Tibial artery (tissue), 4 donors: Measurements from ENCODE around the gene LIPF.

Source experiments
- DNase-seq, 2 donors: peaks; one replicate each; pipeline ENCODE4 v3.0.0-alpha.2; 2019
- H3K27ac ChIP-seq, 2 donors: fragments of 200-600 bp; sonication (generic) in 1 of 2; 1 replicate in 1 of 2; 2 replicates in 1 of 2; pipeline ENCODE4 v1.5.1; 2018 to 2019; ENCODE audit warnings: mild to moderate bottlenecking in 1 of 2
- H3K27me3 ChIP-seq, 2 donors: fragments of 200-600 bp; sonication (generic) in 1 of 2; one replicate each; pipeline versions ENCODE4 v1.5.1 to v1.6.0; 2016 to 2019
- H3K36me3 ChIP-seq, 3 donors: fragments of 200-600 bp; sonication (generic) in 2 of 3; one replicate each; pipeline ENCODE4 v1.5.1; 2016 to 2019; ENCODE audit warnings: mild to moderate bottlenecking in 2 of 3
- H3K4me1 ChIP-seq, 4 donors: fragments of 200-600 bp; sonication (generic) in 2 of 4; 1 replicate in 3 of 4; 2 replicates in 1 of 4; pipeline ENCODE4 v1.5.1; 2016 to 2019
- H3K4me3 ChIP-seq, 2 donors: fragments of 200-600 bp; sonication (generic) in 1 of 2; 1 replicate in 1 of 2; 2 replicates in 1 of 2; pipeline ENCODE4 v1.5.1; 2018 to 2019; ENCODE audit warnings: mild to moderate bottlenecking in 2 of 2
- H3K9me3 ChIP-seq, 3 donors: fragments of 200-600 bp; sonication (generic) in 1 of 3; one replicate each; pipeline ENCODE4 v1.5.1; 2016 to 2019
- intact Hi-C: fragments of 100-400 bp; cut with DNase I; formaldehyde crosslinking; loops from one replicate; pipeline ENCODE4 v1.15.0; 2023; ENCODE audit warnings: low total_unique reads
- TF ChIP-seq, protein P1 (sequence below), 2 experiments: fragments of 200-600 bp in 1 of 2; fragments of 450-650 bp in 1 of 2; IDR thresholded peaks; one replicate each; pipeline ENCODE4 v1.5.1; 2017 to 2019; ENCODE audit warnings: antibody characterized with exemption in 2 of 2, mild to moderate bottlenecking in 1 of 2, moderate library complexity in 1 of 2

Gene LIPF

DNA sequence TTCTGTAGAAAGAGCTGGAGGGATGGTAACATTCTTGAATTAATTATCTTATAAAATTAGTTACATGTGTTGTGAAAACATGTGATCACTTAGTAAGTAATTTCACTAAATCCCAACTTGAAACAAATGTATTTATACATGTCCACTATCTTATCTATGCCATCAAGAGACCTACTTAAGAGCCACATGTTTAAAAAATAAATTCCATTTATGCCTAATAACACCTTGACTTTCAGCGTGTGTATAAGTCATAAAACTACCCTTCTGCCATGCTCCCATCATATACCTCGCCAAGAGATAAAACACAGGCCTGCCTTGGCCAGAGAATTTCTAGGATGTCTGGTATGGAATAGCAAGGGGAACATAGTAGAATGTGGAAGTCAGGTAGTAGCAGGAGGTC is 40.4 kb upstream of the LIPF start:
- Histone ChIP-seq H3K36me3 (no peaks in the 10 kb centered on the region), H3K4me3 (no peak overlapping the region), H3K9me3 (no peaks in the 10 kb centered on the region), H3K27me3 (no peaks in the 10 kb centered on the region), H3K4me1 (no peaks in the 10 kb centered on the region), H3K27ac (no peak overlapping the region)
- DNase-seq: no peak
- TF ChIP-seq, protein P1, sequence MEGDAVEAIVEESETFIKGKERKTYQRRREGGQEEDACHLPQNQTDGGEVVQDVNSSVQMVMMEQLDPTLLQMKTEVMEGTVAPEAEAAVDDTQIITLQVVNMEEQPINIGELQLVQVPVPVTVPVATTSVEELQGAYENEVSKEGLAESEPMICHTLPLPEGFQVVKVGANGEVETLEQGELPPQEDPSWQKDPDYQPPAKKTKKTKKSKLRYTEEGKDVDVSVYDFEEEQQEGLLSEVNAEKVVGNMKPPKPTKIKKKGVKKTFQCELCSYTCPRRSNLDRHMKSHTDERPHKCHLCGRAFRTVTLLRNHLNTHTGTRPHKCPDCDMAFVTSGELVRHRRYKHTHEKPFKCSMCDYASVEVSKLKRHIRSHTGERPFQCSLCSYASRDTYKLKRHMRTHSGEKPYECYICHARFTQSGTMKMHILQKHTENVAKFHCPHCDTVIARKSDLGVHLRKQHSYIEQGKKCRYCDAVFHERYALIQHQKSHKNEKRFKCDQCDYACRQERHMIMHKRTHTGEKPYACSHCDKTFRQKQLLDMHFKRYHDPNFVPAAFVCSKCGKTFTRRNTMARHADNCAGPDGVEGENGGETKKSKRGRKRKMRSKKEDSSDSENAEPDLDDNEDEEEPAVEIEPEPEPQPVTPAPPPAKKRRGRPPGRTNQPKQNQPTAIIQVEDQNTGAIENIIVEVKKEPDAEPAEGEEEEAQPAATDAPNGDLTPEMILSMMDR (IDR thresholded peaks at IDR 0.05): no peak
- intact Hi-C loops: no loop called here

DNA sequence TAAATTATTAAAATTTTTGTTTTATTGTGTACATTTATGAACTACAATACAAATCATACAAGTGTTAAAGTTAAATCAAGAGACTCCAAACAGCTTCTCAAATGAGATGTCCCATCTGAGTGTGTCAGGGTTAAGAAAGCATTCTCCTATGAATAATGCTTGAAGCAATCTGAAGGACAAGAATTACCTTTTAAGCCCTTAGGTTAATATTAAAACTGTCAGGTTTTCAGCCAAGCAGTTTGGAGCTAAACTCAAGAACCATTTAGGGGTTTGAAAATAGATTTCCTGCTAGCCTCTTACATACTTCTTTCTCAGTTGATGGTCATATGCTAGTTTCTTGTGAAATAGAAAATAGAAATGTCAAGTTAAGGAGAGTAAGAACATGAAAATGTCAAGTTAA is 39.4 kb upstream of the LIPF start:
- H3K4me3 ChIP-seq: no peak overlapping the region
- peaks cover 0 to 2% (median 0%) of the 10 kb centered on the region in 3 donors for H3K9me3 ChIP-seq
- DNase-seq: no peak
- no peaks in the 10 kb centered on the region for H3K27me3 ChIP-seq
- no peaks in the 10 kb centered on the region for H3K36me3 ChIP-seq
- no peaks in the 10 kb centered on the region for H3K4me1 ChIP-seq
- H3K27ac ChIP-seq: no peak overlapping the region
- intact Hi-C loops: no loop called here
- TF ChIP-seq, protein P1 (IDR thresholded peaks at IDR 0.05): no peak

DNA sequence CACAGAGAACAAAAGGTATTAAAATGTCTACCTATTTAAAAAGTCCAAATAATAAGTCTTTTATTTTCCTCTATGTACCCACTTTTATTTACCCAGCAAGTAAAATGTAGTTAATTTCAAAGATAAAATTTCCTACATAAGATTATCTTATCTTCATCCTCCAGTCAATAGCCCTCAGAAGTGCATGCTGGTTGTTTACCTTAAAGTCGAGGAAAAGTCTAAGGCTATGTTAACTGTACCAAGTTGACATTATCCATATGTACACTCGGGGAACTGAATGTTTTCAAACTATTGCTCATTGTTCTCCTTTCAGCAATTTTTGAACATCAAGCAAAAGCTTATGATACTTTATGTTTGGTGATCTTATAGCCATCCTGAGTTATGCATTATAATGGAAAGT is 24.1 kb upstream of the LIPF start:
- intact Hi-C loops: no loop called here
- TF ChIP-seq, protein P1 (IDR thresholded peaks at IDR 0.05): no peak

DNA sequence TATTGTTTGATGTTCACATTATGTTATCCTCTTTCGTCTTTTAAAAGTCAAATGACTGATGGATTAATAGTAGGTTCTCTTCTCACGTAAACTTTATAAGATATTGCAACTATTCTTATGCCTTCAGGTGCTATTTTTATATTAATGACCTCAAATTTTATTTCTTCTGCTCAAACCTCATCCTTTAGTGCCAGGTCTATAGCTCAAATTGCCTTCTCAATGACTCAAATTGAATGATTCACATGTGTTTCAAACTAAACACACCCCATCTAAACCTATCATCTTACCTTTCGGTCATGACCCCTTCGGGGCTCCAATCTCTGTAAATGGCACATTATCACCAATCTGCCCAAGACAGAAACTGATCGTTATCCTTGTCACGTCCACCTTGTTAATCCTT is 22.0 kb upstream of the LIPF start:
- Histone ChIP-seq H3K9me3 (peaks cover 0 to 10% (median 10%) of the 10 kb centered on the region in 3 donors), H3K36me3 (no peaks in the 10 kb centered on the region), H3K27me3 (no peaks in the 10 kb centered on the region), H3K27ac (no peak overlapping the region), H3K4me1 (no peaks in the 10 kb centered on the region), H3K4me3 (no peak overlapping the region)
- TF ChIP-seq, protein P1 (IDR thresholded peaks at IDR 0.05): no peak
- intact Hi-C loops: no loop called here
- no peak for DNase-seq

More for the DNA sequence above, 24.1 kb upstream of the LIPF start:
- Histone ChIP-seq H3K4me3 (no peak overlapping the region), H3K27me3 (no peaks in the 10 kb centered on the region), H3K27ac (no peak overlapping the region), H3K36me3 (no peaks in the 10 kb centered on the region), H3K9me3 (peaks cover 0 to 13% (median 10%) of the 10 kb centered on the region in 3 donors), H3K4me1 (no peaks in the 10 kb centered on the region)
- DNase-seq: no peak

DNA sequence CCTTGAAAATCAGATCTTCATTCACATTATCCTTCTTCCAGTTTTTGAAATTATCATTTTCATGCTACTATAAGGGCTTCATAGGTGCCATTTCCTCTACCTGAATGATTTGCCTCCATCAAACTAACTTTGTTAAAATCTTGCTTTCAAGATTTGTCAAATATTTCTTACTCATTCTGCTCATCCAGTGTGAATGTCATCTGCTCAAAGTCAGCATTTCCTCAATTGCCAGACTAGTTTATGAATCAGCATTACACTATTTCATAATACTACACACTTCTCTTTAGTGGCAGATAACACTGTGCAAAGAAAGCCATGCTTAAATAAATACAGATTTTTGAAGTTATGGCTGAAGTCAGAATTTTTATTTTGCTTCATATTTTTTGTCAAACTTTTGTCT is 21.3 kb upstream of the LIPF start:
- Histone ChIP-seq H3K36me3 (no peaks in the 10 kb centered on the region), H3K9me3 (peaks cover 0 to 6% (median 6%) of the 10 kb centered on the region in 3 donors), H3K27me3 (no peaks in the 10 kb centered on the region), H3K4me1 (no peaks in the 10 kb centered on the region), H3K4me3 (no peak overlapping the region), H3K27ac (no peak overlapping the region)
- intact Hi-C loops: no loop called here
- TF ChIP-seq, protein P1 (IDR thresholded peaks at IDR 0.05): no peak
- no peak for DNase-seq

DNA sequence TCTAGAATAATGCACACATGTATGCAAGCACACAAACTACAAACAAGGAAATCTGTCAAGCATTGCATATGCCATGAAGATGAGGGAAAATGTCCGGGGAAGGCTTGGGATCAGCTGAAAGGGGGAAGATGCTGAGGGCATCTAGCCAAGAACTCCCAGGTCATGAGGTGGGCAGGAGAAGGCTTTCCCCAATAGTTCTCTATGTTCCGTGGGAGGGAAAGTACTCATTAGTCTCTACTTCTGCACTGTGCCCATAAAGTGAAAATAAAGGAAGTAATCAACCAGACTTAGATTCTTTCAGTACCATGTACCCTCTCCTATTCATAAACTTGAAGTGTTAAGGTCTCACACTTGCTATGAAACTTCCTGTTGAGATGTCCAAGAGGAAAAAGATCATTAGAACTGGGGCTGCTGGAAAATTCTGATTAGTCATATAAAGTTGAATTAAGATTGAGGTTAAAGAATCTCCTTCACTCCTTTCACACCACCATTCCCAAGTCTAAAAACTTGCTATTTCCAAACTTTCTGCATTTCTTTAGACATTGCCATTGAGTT is 17.1 kb upstream of the LIPF start:
- Histone ChIP-seq H3K4me3 (no peak overlapping the region), H3K36me3 (no peaks in the 10 kb centered on the region), H3K9me3 (no peaks in the 10 kb centered on the region), H3K27ac (no peak overlapping the region), H3K4me1 (peaks cover 0 to 15% (median 0%) of the 10 kb centered on the region in 4 donors), H3K27me3 (no peaks in the 10 kb centered on the region)
- intact Hi-C loops: no loop called here
- no peak for DNase-seq
- TF ChIP-seq, protein P1 (IDR thresholded peaks at IDR 0.05): no peak
